Loucy (cell line): ENCODE data around the gene GALNT1.

ENCODE experiments used
- H2AFZ ChIP-seq: fragments of 200-600 bp; sonication (generic); 2 replicates; pipeline ENCODE4 v1.6.0; 2016; ENCODE audit warnings: antibody characterized with exemption, mild to moderate bottlenecking, low read length, moderate library complexity
- H3F3A ChIP-seq: fragments of 200-600 bp; 2 replicates; pipeline ENCODE4 v1.6.0; 2016; ENCODE audit warnings: antibody characterized with exemption, low read depth, mild to moderate bottlenecking
- H3K27me3 ChIP-seq: fragments of 200-600 bp; sonication (generic); 2 replicates; pipeline ENCODE4 v1.6.1; 2014; ENCODE audit warnings: low read length, mild to moderate bottlenecking; ENCODE audit not compliant: insufficient read depth, poor library complexity, severe bottlenecking
- H3K36me3 ChIP-seq: fragments of 200-600 bp; sonication (generic); 2 replicates; pipeline ENCODE4 v1.6.1; 2016; ENCODE audit warnings: low read length; ENCODE audit not compliant: insufficient read depth
- H3K4me1 ChIP-seq: fragments of 200-600 bp; sonication (generic); 2 replicates; pipeline ENCODE4 v1.5.1; 2014; ENCODE audit warnings: low read length, mild to moderate bottlenecking; ENCODE audit not compliant: insufficient read depth, poor library complexity, severe bottlenecking
- H3K4me2 ChIP-seq: fragments of 200-600 bp; sonication (generic); 2 replicates; pipeline ENCODE4 v1.6.0; 2014; ENCODE audit warnings: antibody characterized with exemption, low read length, low read depth, mild to moderate bottlenecking; ENCODE audit not compliant: poor library complexity, severe bottlenecking
- H3K4me3 ChIP-seq: fragments of 200-600 bp; sonication (generic); 2 replicates; pipeline ENCODE4 v1.5.1; 2014; ENCODE audit warnings: low read length, mild to moderate bottlenecking, mixed read lengths; ENCODE audit not compliant: poor library complexity, severe bottlenecking
- H3K79me2 ChIP-seq: fragments of 200-600 bp; sonication (generic); 2 replicates; pipeline ENCODE4 v1.6.1; 2014; ENCODE audit warnings: low read length; ENCODE audit not compliant: insufficient read depth
- H3K9ac ChIP-seq: fragments of 200-600 bp; sonication (generic); 2 replicates; pipeline ENCODE4 v1.6.0; 2014; ENCODE audit warnings: mild to moderate bottlenecking, low read depth, low read length, moderate library complexity; ENCODE audit not compliant: poor library complexity, severe bottlenecking
- H3K9me2 ChIP-seq: fragments of 200-600 bp; sonication (generic); replicated peaks from 2 replicates; pipeline ENCODE4 v1.6.1; 2016; ENCODE audit warnings: low read depth, low read length, mixed read lengths
- H3K9me3 ChIP-seq: fragments of 200-600 bp; sonication (generic); 2 replicates; pipeline ENCODE4 v1.6.1; 2014; ENCODE audit warnings: mild to moderate bottlenecking, antibody characterized with exemption, low read length, low read depth; ENCODE audit not compliant: insufficient read depth
- H4K20me1 ChIP-seq: fragments of 200-600 bp; sonication (generic); 2 replicates; pipeline ENCODE4 v1.6.0; 2014; ENCODE audit warnings: antibody characterized with exemption, low read length, mild to moderate bottlenecking; ENCODE audit not compliant: insufficient read depth, poor library complexity, severe bottlenecking
- EZH2phosphoT487 ChIP-seq: fragments of 200-600 bp; IDR thresholded peaks from 2 replicates; pipeline ENCODE4 v1.6.1; 2018; ENCODE audit warnings: antibody characterized with exemption, mild to moderate bottlenecking, moderate library complexity, borderline replicate concordance
- TF ChIP-seq, protein P1 (sequence below): fragments of 200-600 bp; sonication (generic); conservative IDR thresholded peaks from 2 replicates; pipeline ENCODE4 v1.5.1; 2014; ENCODE audit warnings: mild to moderate bottlenecking, antibody characterized with exemption, low read length

GALNT1 gene

GRCh38 chr18:35653392-35654135 lies 72.0 kb downstream of the GALNT1 start:
- no peaks in the 10 kb centered on the region for H3K4me1 ChIP-seq
- H3K27me3 ChIP-seq, result no peaks in the 10 kb centered on the region
- H3K9me3 ChIP-seq, result peaks cover 13% of the 10 kb centered on the region; the same call in 1 of the 2 replicates
- H3K9me2 ChIP-seq, result no peaks in the 10 kb centered on the region
- H3K4me2 ChIP-seq, result no peak overlapping the region
- no peak overlapping the region for H3K9ac ChIP-seq
- no peaks in the 10 kb centered on the region for H4K20me1 ChIP-seq
- no peak overlapping the region for H2AFZ ChIP-seq
- no peaks in the 10 kb centered on the region for H3F3A ChIP-seq
- H3K36me3 ChIP-seq, result peaks cover 12% of the 10 kb centered on the region; the same call in 1 of the 2 replicates
- H3K4me3 ChIP-seq, result no peak overlapping the region
- no peak for TF ChIP-seq EZH2phosphoT487
- TF ChIP-seq, protein P1, sequence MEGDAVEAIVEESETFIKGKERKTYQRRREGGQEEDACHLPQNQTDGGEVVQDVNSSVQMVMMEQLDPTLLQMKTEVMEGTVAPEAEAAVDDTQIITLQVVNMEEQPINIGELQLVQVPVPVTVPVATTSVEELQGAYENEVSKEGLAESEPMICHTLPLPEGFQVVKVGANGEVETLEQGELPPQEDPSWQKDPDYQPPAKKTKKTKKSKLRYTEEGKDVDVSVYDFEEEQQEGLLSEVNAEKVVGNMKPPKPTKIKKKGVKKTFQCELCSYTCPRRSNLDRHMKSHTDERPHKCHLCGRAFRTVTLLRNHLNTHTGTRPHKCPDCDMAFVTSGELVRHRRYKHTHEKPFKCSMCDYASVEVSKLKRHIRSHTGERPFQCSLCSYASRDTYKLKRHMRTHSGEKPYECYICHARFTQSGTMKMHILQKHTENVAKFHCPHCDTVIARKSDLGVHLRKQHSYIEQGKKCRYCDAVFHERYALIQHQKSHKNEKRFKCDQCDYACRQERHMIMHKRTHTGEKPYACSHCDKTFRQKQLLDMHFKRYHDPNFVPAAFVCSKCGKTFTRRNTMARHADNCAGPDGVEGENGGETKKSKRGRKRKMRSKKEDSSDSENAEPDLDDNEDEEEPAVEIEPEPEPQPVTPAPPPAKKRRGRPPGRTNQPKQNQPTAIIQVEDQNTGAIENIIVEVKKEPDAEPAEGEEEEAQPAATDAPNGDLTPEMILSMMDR, result no peak
- peaks cover 11% of the 10 kb centered on the region; the same call in 1 of the 2 replicates for H3K79me2 ChIP-seq

DNA sequence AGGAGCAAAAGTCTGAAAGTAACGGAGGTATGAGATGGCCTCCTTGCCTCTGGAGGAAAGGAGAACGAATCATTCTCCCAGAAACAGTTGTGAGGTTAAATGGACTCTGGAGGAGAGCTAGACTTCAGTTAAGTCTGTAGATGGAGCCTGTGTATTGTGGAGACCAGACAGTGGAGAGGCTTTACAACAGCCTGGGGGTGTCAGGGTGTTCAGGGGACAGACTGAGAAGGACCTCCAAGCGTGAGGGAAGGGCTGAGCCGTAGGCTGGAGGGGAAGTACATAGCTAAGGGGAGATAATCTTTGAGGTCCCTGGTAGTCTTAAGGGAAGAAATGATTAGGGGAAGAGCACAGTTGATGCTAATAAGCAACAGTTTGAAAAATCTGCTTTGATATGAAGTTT lies 76.6 kb downstream of the GALNT1 start:
- no peak for TF ChIP-seq EZH2phosphoT487
- TF ChIP-seq, protein P1, result no peak
- H3K4me3 ChIP-seq, result no peak overlapping the region
- H2AFZ ChIP-seq, result no peak overlapping the region
- peaks cover 3% of the 10 kb centered on the region; the same call in 1 of the 2 replicates for H3K79me2 ChIP-seq
- H3K9ac ChIP-seq, result no peak overlapping the region
- H3K27me3 ChIP-seq, result no peaks in the 10 kb centered on the region
- H3K4me1 ChIP-seq, result no peaks in the 10 kb centered on the region
- H3K9me2 ChIP-seq, result no peaks in the 10 kb centered on the region
- no peaks in the 10 kb centered on the region for H4K20me1 ChIP-seq
- no peak overlapping the region for H3K4me2 ChIP-seq
- no peaks in the 10 kb centered on the region for H3F3A ChIP-seq
- peaks cover 12% of the 10 kb centered on the region; the same call in 1 of the 2 replicates for H3K36me3 ChIP-seq
- no peaks in the 10 kb centered on the region for H3K9me3 ChIP-seq

- H3K4me3 ChIP-seq, result no peak overlapping the region
- no peaks in the 10 kb centered on the region for H3K9me2 ChIP-seq
- H3K9me3 ChIP-seq, result no peaks in the 10 kb centered on the region
- no peak overlapping the region for H2AFZ ChIP-seq
- H4K20me1 ChIP-seq, result no peaks in the 10 kb centered on the region
- no peaks in the 10 kb centered on the region for H3K79me2 ChIP-seq
- H3F3A ChIP-seq, result no peaks in the 10 kb centered on the region
- no peaks in the 10 kb centered on the region for H3K27me3 ChIP-seq
- peaks cover 27% of the 10 kb centered on the region; the same call in 1 of the 2 replicates for H3K36me3 ChIP-seq
- H3K4me1 ChIP-seq, result no peaks in the 10 kb centered on the region
- no peak for TF ChIP-seq EZH2phosphoT487
- TF ChIP-seq, protein P1, result peak; percentile 60
- H3K4me2 ChIP-seq, result no peak overlapping the region
- H3K9ac ChIP-seq, result no peak overlapping the region
These were observed 80.1 kb downstream of the GALNT1 start for GRCh38 chr18:35661483-35662146.
